ENCODE measurements around the gene ENHO.

The ENHO gene

GRCh38 chr9:34560599-34561214 lies 37.9 kb upstream of the ENHO start:
- DNase-seq (ENCODE audit: low read depth), result no peak
- H3K4me3 ChIP-seq (replicated peaks; ENCODE audit: low read depth, low read length), result no peak overlapping the region
- TF ChIP-seq, protein P1, sequence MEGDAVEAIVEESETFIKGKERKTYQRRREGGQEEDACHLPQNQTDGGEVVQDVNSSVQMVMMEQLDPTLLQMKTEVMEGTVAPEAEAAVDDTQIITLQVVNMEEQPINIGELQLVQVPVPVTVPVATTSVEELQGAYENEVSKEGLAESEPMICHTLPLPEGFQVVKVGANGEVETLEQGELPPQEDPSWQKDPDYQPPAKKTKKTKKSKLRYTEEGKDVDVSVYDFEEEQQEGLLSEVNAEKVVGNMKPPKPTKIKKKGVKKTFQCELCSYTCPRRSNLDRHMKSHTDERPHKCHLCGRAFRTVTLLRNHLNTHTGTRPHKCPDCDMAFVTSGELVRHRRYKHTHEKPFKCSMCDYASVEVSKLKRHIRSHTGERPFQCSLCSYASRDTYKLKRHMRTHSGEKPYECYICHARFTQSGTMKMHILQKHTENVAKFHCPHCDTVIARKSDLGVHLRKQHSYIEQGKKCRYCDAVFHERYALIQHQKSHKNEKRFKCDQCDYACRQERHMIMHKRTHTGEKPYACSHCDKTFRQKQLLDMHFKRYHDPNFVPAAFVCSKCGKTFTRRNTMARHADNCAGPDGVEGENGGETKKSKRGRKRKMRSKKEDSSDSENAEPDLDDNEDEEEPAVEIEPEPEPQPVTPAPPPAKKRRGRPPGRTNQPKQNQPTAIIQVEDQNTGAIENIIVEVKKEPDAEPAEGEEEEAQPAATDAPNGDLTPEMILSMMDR (IDR thresholded peaks at IDR 0.05; ENCODE audit: low read length, missing control alignments), result no peak

GRCh38 chr9:34559624-34560455 lies 37.0 kb upstream of the ENHO start:
- TF ChIP-seq, protein P1 (IDR thresholded peaks at IDR 0.05; ENCODE audit: low read length, missing control alignments), result no peak
- DNase-seq (ENCODE audit: low read depth), result peak; percentile 84
- peak overlapping the region; percentile 4 for H3K4me3 ChIP-seq (replicated peaks; ENCODE audit: low read depth, low read length)

- no peak overlapping the region for H3K4me3 ChIP-seq (replicated peaks; ENCODE audit: low read depth, low read length)
- no peak for DNase-seq (ENCODE audit: low read depth)
- TF ChIP-seq, protein P1 (IDR thresholded peaks at IDR 0.05; ENCODE audit: low read length, missing control alignments), result no peak
Observed at GRCh38 chr9:34558919-34559623, 36.3 kb upstream of the ENHO start.

DNA sequence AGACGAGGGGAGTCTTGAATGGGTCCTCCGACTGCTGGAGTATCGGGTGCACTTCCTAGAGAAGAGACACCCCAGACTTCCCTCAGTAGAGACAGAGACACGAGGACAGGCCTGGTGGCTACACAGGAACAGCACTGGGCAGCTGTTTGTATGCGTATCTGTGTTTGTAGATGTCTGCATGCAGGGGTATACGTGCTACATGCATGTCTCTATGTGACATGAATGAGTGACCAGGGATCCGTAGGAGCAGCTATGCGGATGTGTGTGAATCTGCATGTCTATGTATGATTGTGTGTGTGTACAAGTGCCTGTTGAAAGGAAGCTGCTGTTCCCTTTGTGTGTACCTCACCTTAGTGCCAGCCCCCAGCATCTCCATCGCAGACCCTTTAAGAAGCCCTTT lies 35.6 kb upstream of the ENHO start:
- TF ChIP-seq, protein P1 (IDR thresholded peaks at IDR 0.05; ENCODE audit: low read length, missing control alignments), result no peak
- H3K4me3 ChIP-seq (replicated peaks; ENCODE audit: low read depth, low read length), result no peak overlapping the region
- no peak for DNase-seq (ENCODE audit: low read depth)

DNA sequence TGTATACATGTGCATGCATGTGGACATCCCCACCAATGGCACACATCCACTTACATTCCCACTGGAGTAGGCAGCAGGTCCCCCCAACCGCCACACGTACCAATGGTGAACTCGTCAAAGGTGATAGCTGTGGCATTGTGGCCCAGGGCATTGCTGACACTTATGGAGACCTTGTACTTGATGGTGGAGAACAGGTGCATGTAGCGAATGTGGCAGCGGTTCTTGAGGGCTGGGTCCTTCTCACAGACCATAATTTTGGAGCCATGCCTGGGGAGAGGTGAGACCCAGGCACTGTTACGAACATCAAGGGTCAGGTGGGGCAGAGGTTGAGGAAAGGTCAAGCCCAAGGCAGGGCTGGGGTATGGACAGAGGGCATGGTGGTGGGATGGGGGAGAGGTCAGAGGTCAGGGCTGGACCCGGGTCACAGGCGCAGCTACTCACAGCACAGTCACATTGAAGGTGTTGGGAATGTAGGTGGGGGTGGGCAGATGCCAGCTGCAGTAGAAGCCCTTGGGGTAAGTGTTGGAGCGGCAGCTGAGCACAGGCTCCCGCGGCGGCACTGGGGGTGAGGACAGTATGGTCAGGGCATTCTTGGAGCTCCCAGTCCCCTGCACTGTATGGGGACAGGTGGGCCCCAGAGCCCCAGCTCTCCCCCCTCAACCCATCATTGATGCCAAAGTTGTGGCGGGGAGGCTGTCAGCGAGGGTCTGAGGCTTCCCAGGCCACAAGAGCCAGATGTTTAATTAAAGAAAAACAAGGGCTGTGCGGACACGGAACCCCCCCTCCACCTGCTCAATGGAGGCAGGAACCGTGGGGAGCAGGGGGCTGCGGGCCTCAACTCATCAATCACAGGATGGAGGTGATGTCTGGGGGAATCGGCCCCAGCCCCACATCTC lies 34.9 kb upstream of the ENHO start:
- TF ChIP-seq, protein P1 (IDR thresholded peaks at IDR 0.05; ENCODE audit: low read length, missing control alignments), result no peak
- no peak overlapping the region for H3K4me3 ChIP-seq (replicated peaks; ENCODE audit: low read depth, low read length)
- no peak for DNase-seq (ENCODE audit: low read depth)

GRCh38 chr9:34556949-34557348 lies 34.2 kb upstream of the ENHO start:
- no peak overlapping the region for H3K4me3 ChIP-seq (replicated peaks; ENCODE audit: low read depth, low read length)
- DNase-seq (ENCODE audit: low read depth), result no peak
- TF ChIP-seq, protein P1 (IDR thresholded peaks at IDR 0.05; ENCODE audit: low read length, missing control alignments), result no peak

All from fibroblast of pulmonary artery (primary cell).